HG02763 (cell line): ENCODE results near the gene APOBEC4.
"Not testable (repeated sequence)": the region's sequence is repeated elsewhere in the genome, so short reads cannot be mapped to it uniquely, and the experiment has no call there.

Experiments
- ATAC-seq: cut with Tn5 transposase; IDR thresholded peaks from one replicate; pipeline ENCODE4 v1.9.1; 2021; ENCODE audit warnings: mild to moderate bottlenecking, moderate library complexity; ENCODE audit not compliant: unreplicated experiment

APOBEC4 gene

DNA sequence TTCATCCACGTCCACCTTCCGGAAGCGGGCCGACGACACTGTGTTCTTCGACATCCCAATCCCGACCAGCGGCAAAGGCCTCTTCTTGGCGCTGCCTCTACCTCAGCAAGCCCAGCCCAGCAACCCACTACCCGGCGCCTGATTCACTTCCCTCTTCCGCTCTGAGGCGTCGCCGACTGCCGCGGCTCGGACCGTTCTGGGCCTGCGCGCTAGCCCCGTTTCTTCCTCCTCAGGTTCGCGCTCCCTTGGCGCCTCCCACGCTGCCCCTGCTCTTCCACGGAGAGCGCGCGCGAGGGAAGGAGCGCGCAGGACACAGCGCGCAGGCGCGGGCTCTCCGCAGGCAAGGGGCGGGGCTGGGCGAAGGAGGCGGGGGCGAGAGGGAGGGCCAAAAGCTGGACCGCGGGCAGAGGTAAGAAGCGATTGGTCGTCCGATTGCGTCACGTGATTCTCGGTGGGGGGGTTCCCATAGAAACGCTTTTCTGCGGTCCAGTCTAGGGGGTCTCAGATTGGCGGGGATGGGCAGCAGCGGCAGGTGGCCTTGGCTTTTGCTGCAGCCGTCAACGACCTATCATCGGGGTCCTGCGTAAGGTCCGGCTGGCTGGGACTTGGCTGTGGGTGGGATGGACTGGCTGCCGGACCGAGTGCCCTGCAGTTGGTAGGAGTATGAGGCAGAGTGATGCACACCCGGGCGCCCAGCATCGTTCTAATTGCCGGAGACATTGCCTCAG, 17.3 kb downstream of the APOBEC4 start, which contains the start of gene ARPC5:
Gene ARPC5 (minus strand): TSS at position 178 of the 728 bp plus-strand sequence. CDS start 124 bp downstream, at position 54.
- ATAC-seq: peak; percentile 87

GRCh38 chr1:183635099-183635605, 18.0 kb downstream of the APOBEC4 start:
- peak; percentile 6 for ATAC-seq

GRCh38 chr1:183634429-183635065, 18.6 kb downstream of the APOBEC4 start:
- ATAC-seq: no peak

- ATAC-seq: peak; percentile 50
Observed at GRCh38 chr1:183633676-183634343, 19.3 kb downstream of the APOBEC4 start.

DNA sequence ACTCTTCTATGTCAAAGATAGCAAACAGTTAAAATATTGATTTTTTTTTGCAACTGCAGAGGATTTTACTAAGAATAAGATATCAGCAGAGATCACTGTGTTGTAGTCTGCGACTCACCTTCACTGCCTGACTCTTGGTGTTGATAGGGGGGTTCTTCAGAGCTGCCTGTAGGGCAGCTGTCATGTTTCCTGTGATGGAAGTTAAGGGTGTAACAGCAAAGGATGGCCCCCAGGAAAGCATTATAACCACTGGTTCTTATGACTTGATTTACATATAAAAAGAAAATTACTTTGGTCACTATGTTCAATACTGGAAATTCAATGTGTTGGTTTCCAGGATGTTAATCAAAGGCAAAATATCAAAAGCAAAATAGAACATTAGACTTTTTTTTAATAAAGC, 20.2 kb downstream of the APOBEC4 start:
- no peak for ATAC-seq

DNA sequence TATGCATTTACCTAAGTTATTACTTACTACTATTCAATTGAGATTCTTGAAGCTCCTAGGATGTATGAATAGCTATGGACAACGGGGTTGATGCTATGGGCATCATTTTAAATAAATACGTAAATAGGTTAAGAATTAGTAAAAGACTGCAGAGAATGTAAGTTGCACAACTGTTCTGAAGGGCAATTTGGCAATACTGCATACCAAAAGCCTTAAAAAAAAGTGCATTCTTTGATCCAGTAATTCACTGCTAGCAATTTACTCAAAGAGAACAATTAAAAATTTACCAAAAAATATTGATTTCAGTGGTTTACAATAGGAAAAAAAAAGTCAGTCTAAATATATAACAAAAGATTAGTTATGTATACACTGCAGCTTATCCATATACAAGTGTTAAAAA, 21.0 kb downstream of the APOBEC4 start:
- ATAC-seq: no peak

DNA sequence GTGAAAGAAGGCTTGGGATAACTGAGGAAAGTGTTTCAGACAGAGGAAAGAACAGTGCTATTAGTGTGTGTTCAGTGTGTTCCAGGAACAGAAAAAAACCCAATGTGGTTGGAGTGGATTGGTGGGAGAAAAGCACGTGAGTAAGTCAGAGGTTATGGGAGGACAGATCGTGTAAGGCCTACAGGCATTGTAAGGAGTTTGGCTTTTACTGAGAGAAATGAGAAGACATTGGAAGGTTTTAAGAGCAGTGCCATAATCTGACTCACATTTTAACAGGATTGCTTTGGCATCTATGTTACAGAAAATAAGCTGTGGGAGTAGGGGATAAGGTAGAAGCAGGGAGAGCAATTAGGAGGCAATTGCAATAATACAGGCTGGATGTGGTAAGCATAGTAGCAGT, 22.4 kb downstream of the APOBEC4 start:
- ATAC-seq: no peak

GRCh38 chr1:183628537-183628936, 24.6 kb downstream of the APOBEC4 start:
- ATAC-seq: no peak

DNA sequence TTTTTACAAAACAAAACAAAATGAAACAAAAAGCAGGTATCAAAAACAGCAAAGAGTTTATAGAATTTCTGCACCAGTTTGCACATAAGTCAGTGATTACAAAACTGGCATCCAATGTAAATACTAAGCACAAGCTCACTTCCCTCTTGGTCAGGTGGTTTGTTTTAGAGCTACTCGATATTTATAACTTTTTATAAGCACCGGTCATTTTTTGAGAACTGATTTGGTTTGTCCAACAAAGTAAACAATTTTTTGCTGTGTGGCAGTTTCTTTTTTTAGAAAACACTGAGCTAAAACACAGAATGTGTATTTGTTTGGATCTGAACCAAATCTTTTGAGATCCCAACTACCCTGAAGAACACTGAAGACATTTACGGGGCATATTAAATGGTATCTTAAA, 26.9 kb downstream of the APOBEC4 start:
- not testable (repeated sequence) for ATAC-seq

DNA sequence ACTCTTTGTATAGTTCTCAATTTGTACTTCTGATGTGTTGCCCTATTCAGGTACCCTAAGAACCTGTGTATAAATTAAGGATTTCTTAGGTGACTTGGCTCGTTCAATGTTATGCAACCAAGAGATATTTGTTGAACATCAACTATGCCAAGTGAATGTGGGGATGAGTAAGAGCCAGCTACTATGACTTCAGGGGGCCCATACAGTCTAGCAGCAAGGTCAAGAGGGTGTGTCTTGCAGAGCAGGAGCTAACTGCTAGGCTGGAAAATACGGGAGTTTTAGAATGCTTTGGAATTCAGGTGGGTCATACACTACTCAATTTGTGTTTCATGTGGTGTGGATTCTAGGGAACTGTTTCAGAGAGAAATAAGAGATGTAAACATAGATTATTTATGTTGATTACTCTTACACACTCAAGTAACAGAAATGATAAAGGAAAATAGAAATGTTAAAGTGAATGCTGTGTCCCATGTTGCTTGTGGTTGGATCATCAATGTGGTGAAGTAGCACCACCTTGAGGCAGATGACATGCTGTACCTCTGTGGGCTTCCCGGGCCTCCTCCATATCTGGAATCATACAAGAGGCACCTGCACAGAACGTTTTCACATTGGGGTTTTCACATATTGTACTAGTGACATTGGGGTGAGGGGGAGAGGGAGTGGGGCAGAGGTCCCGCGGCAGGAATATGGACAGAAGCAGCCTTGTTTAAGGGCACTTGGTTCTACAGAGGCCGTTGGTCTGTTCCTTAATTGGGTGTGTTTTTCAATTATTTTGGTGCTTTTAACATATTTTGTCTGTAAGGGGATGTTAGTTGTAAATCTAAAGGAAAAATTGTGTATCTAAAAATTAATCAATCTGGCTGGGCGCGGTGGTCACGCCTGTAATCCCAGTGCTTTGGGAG, 30.0 kb downstream of the APOBEC4 start:
- ATAC-seq: peak; percentile 84

DNA sequence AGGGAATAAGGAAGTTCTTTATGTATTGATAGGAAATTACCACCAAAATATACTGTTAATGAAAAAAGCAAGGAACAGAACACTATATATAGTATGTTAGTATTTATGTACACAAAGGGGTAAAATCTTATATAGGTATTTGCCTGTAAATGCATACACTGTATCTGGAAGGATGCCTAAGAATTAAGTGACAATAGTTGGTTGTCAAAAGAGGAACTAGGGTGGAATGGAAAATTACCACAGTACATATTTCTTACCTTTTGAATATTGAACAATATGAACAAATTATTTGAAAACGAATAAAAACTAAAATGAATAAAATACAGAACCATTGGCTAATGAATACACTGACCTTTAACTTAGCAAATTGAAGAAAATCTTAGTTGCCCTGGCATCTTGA, 31.1 kb downstream of the APOBEC4 start:
- ATAC-seq: no peak

DNA sequence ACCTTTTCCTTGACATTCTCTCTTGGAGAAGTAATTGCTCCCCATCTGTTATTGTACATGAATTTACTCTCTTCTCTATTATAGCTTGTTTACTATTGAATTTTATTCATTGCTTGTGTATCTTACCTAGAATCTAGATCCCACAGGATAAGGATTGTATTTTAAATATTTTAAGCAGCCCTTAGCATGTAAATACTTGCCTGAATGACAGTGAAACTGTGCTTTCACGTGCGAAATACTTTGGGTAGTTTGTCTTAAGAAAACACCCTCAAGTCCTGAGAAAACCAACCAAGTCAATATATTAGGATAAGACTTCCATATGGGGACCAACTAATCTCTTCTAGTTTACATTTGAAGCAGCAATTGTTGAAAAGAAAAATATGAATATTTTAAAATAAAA, 32.8 kb downstream of the APOBEC4 start:
- ATAC-seq: no peak

- ATAC-seq: no peak
Observed at GRCh38 chr1:183619781-183620180, 33.3 kb downstream of the APOBEC4 start.

DNA sequence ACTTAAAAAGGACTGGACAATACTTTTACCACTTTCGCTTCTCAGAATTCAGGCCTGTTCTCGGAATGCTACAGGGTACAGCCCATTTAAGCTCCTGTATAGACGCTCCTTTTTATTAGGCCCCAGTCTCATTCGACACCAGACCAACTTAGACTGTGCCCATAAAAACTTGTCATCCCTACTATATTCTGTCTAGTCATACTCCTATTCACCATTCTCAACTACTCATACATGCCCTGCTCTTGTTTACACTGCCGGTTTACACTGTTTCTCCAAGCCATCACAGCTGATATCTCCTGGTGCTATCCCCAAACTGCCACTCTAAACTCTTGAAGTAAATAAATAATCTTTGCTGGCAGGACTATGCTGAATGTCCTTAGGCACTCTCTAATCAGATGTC, 34.9 kb downstream of the APOBEC4 start:
- ATAC-seq: not testable (repeated sequence)

DNA sequence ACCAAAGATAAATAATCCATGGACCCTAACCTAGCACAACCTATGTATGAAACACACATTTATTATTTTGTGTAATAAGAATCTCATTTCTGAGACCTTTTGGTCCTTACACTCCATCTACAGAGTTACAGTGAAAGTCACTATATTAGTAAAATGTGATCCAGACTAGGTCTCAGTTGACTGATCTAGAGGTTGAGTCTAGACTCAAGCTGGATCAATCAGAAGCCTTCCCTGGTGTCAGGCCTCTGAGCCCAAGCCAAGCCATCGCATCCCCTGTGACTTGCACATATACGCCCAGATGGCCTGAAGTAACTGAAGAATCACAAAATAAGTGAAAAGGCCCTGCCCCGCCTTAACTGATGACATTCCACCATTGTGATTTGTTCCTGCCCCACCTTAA, 40.1 kb downstream of the APOBEC4 start:
- ATAC-seq: not testable (repeated sequence)

DNA sequence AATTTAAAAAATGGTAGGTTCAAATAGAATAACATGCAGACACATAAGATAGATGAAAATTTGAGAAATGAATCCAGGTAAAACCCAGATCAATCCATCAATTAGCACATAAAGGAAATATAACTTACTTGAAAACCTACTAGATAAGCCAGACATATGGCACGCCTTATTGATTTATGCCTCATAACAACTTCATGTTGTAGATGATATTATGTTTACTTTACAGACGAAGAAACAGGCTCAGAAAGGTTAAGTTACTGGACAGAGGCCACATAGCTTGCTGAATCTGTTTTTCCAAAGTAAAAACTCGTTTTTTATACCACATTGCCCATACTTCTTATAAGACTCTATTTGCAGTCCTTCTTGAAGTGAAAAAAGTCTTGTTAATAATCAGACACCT, 40.7 kb downstream of the APOBEC4 start:
- no peak for ATAC-seq

DNA sequence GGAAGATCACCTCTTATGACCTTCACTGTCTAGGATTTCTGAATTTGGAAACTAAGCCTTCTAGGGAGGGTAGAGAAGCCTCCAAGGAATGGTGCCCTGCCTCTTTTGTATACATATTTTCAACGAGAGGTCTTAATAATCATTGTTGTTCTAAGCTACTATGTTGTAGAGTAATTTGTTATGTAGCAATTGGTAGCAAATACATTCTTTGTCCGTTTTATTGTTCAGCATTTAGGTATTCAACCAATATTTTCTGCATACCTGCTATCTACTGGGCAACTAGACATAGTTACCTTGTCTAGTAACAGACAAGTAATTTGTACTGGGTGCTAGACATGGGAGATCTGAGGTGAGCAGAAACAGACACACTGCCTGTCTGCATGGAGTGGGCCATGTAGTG, 42.1 kb downstream of the APOBEC4 start:
- ATAC-seq: no peak

DNA sequence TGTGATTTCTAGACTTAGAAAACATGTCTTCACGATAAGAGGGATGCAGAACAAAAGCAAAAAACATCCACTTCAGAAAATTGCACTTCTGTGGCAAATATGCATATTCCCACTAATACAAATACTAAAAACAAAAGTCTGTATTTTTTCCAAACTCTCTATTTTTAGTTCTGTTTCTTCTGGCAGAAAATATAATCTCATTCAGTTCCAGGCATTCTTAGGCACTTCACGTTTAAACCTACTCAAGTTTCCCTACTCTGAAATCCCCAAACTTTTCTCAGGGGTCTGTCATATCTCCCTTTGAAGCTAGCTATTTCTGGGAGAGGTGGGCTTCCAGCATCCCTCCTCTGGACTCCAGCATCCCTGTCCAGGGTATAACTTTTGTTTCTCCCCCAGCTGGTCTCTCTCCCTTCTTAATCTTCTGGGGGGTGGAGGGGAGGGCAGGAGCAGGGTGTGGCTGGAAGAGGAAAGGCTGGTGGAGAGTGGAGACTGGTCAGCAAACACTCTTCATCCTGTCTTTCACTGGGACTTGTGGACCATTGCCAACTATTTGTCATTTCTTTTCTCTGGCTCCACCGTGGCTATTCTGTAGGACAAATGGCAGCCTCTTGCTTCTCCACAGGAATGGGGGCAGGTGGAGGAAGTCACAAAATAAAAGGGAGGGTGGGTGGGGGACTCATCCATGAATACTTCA, 43.2 kb downstream of the APOBEC4 start:
- ATAC-seq: no peak

- no peak for ATAC-seq
Observed at GRCh38 chr1:183609313-183609712, 43.8 kb downstream of the APOBEC4 start.

GRCh38 chr1:183607322-183607980, 45.7 kb downstream of the APOBEC4 start:
- ATAC-seq: no peak
